Measurements from ENCODE around the gene CPEB3. TPM values are rescaled to one million over a fixed set of nuclear protein-coding genes. Genes with fewer than 3 reads are reported as not detected.

Gene CPEB3
- total RNA-seq, 1 experiment from 2014 or later = 1.1 TPM

- ChIA-PET POLR2A (ENCODE audit: low non-redundant PET) (no interaction called here), CTCF (no interaction called here)
- H3K4me1 ChIP-seq (ENCODE audit: insufficient read depth, low read length, poor library complexity, severe bottlenecking) = no peaks in the 10 kb centered on the region
- intact Hi-C loops (cut with micrococcal nuclease; ENCODE audit: unreplicated experiment) = no loop called here
- no peaks in the 10 kb centered on the region for H3K9me3 ChIP-seq (ENCODE audit: low read depth, low read length, poor library complexity, severe bottlenecking)
- no peak overlapping the region for H3K4me3 ChIP-seq (ENCODE audit: low read depth, low read length, poor library complexity, severe bottlenecking)
- no peaks in the 10 kb centered on the region for H3K27me3 ChIP-seq (replicated peaks; ENCODE audit: insufficient read depth, low read depth, low read length, poor library complexity)
- H3K36me3 ChIP-seq (ENCODE audit: insufficient read depth, low read length, poor library complexity, severe bottlenecking) = no peaks in the 10 kb centered on the region
- no peak for TF ChIP-seq EZH2 (IDR thresholded peaks at IDR 0.05; ENCODE audit: borderline replicate concordance, low read depth, low read length, poor library complexity, severe bottlenecking)
- no peak for TF ChIP-seq CTCF (conservative IDR thresholded peaks at IDR 0.05; ENCODE audit: low read depth, low read length)
- BruUV-seq (replicated peaks) = no TSS peak
- no peak for DNase-seq (ENCODE audit: low spot score)
- no peak overlapping the region for H3K27ac ChIP-seq (ENCODE audit: low read depth, low read length, poor library complexity, severe bottlenecking)
Observed at GRCh38 chr10:92177546-92177945, 113.3 kb downstream of the CPEB3 start.

GRCh38 chr10:92175164-92175563, 115.7 kb downstream of the CPEB3 start:
- Histone ChIP-seq H3K36me3 (ENCODE audit: insufficient read depth, low read length, poor library complexity, severe bottlenecking) (no peaks in the 10 kb centered on the region), H3K4me1 (ENCODE audit: insufficient read depth, low read length, poor library complexity, severe bottlenecking) (no peaks in the 10 kb centered on the region), H3K4me3 (ENCODE audit: low read depth, low read length, poor library complexity, severe bottlenecking) (no peak overlapping the region), H3K27me3 (replicated peaks; ENCODE audit: insufficient read depth, low read depth, low read length, poor library complexity) (no peaks in the 10 kb centered on the region), H3K9me3 (ENCODE audit: low read depth, low read length, poor library complexity, severe bottlenecking) (no peaks in the 10 kb centered on the region), H3K27ac (ENCODE audit: low read depth, low read length, poor library complexity, severe bottlenecking) (no peak overlapping the region)
- no TSS peak for BruUV-seq (replicated peaks)
- CTCF ChIA-PET = no interaction called here
- intact Hi-C loops (cut with micrococcal nuclease; ENCODE audit: unreplicated experiment) = no loop called here
- TF ChIP-seq EZH2 (IDR thresholded peaks at IDR 0.05; ENCODE audit: borderline replicate concordance, low read depth, low read length, poor library complexity, severe bottlenecking) (no peak), CTCF (conservative IDR thresholded peaks at IDR 0.05; ENCODE audit: low read depth, low read length) (no peak)
- POLR2A ChIA-PET (ENCODE audit: low non-redundant PET) = no interaction called here
- no peak for DNase-seq (ENCODE audit: low spot score)

GRCh38 chr10:92173996-92174395, 116.9 kb downstream of the CPEB3 start:
- ChIA-PET CTCF (no interaction called here), POLR2A (ENCODE audit: low non-redundant PET) (no interaction called here)
- H3K4me3 ChIP-seq (ENCODE audit: low read depth, low read length, poor library complexity, severe bottlenecking) = no peak overlapping the region
- H3K9me3 ChIP-seq (ENCODE audit: low read depth, low read length, poor library complexity, severe bottlenecking) = no peaks in the 10 kb centered on the region
- intact Hi-C loops (cut with micrococcal nuclease; ENCODE audit: unreplicated experiment) = no loop called here
- DNase-seq (ENCODE audit: low spot score) = no peak
- H3K27me3 ChIP-seq (replicated peaks; ENCODE audit: insufficient read depth, low read depth, low read length, poor library complexity) = no peaks in the 10 kb centered on the region
- no TSS peak for BruUV-seq (replicated peaks)
- H3K27ac ChIP-seq (ENCODE audit: low read depth, low read length, poor library complexity, severe bottlenecking) = no peak overlapping the region
- TF ChIP-seq CTCF (conservative IDR thresholded peaks at IDR 0.05; ENCODE audit: low read depth, low read length) (no peak), EZH2 (IDR thresholded peaks at IDR 0.05; ENCODE audit: borderline replicate concordance, low read depth, low read length, poor library complexity, severe bottlenecking) (no peak)
- H3K36me3 ChIP-seq (ENCODE audit: insufficient read depth, low read length, poor library complexity, severe bottlenecking) = no peaks in the 10 kb centered on the region
- H3K4me1 ChIP-seq (ENCODE audit: insufficient read depth, low read length, poor library complexity, severe bottlenecking) = no peaks in the 10 kb centered on the region
